ENCODE measurements around the gene GALNT10.

DNA sequence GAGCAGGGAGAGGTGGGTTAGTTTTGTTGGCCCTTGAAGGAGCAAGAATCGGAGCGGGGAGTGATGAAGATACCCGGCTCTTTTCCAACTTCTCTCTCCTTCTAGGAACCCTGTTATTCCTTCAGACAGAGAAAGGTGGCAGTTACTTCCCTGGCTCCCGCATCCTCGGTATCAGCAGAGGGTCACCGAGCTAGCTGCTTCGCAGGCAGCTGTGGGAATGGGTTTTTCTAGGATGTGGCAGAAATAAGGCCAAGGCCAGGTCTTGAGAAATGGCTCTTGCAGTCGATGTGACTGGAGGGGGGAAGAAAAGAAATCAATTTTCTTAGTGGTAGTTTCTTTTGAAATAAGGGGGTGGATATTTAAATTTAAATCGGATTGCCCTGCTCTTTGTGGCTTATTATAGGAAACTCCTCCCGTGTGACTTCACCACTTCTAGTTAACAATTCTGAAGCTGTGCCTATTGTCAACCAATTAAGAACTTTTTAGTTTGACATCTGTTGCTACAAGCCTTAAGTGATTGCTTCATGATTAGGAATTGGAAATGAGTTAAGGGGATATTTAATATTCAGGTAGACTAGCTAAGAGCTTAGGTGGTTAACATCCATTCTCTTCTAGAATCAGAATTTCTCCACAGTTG lies 256.7 kb downstream of the GALNT10 start:
- TF ChIP-seq EZH2 (IDR thresholded peaks at IDR 0.05; ENCODE audit: low read depth, low read length, severe bottlenecking) (no peak), CREB1 (IDR thresholded peaks at IDR 0.05) (no peak), SIRT6 (IDR thresholded peaks at IDR 0.05; ENCODE audit: low read length) (no peak), POLR2AphosphoS5 (IDR thresholded peaks at IDR 0.05; ENCODE audit: low read depth, low read length) (no peak), RAD21 (IDR thresholded peaks at IDR 0.05 in 1 of 2, conservative IDR thresholded peaks at IDR 0.05 in 1 of 2; ENCODE audit: low read depth in 2 of 2, low read length in 2 of 2) (0 out of 4 replicates have a peak, but pooled peaks of 1 of the 2 experiments have one; percentile 1), EGR1 (IDR thresholded peaks at IDR 0.05; ENCODE audit: borderline replicate concordance, low read depth, low read length) (no peak), POLR2A (IDR thresholded peaks at IDR 0.05; ENCODE audit: control extremely low read depth in 1 of 2, low read depth in 2 of 2, low read length in 2 of 2) (no peak), CEBPB (IDR thresholded peaks at IDR 0.05; ENCODE audit: low read depth, low read length) (no peak)
- TF ChIP-seq, protein P1, sequence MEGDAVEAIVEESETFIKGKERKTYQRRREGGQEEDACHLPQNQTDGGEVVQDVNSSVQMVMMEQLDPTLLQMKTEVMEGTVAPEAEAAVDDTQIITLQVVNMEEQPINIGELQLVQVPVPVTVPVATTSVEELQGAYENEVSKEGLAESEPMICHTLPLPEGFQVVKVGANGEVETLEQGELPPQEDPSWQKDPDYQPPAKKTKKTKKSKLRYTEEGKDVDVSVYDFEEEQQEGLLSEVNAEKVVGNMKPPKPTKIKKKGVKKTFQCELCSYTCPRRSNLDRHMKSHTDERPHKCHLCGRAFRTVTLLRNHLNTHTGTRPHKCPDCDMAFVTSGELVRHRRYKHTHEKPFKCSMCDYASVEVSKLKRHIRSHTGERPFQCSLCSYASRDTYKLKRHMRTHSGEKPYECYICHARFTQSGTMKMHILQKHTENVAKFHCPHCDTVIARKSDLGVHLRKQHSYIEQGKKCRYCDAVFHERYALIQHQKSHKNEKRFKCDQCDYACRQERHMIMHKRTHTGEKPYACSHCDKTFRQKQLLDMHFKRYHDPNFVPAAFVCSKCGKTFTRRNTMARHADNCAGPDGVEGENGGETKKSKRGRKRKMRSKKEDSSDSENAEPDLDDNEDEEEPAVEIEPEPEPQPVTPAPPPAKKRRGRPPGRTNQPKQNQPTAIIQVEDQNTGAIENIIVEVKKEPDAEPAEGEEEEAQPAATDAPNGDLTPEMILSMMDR (IDR thresholded peaks at IDR 0.05; ENCODE audit: control extremely low read depth in 1 of 3, insufficient read depth in 1 of 3, low read depth in 1 of 3, low read length in 3 of 3) = no peak
- TF ChIP-seq, protein P2, sequence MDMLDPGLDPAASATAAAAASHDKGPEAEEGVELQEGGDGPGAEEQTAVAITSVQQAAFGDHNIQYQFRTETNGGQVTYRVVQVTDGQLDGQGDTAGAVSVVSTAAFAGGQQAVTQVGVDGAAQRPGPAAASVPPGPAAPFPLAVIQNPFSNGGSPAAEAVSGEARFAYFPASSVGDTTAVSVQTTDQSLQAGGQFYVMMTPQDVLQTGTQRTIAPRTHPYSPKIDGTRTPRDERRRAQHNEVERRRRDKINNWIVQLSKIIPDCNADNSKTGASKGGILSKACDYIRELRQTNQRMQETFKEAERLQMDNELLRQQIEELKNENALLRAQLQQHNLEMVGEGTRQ (IDR thresholded peaks at IDR 0.05; ENCODE audit: low read length) = no peak
